ENCODE data around the gene CCND1.

DNA sequence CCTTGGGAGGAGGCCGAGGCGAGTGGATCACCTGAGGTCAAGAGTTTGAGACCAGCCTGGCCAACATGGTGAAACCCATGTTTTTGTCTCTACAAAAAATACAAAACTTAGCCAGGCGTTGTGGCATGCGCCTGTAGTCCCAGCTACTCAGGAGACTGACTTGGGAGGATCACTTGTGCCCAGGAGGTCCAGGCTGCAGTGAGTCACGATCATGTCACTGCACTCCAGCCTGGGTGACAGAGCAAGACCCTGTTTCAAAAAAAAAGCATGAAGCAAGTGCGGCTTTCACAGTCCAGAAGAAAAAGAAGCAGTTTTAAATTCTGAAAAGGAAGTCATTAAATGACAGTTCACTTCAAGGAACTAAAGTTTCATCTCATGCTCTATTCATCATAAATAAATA, 41.3 kb downstream of the CCND1 start:
- TF ChIP-seq POLR2AphosphoS5 (IDR thresholded peaks at IDR 0.05) (no peak), CTCF (IDR thresholded peaks at IDR 0.05) (no peak), EP300 (IDR thresholded peaks at IDR 0.05) (no peak)
